GM23338 (cell line): ENCODE measurements around the gene HSPBAP1. TPM values are rescaled to one million over a fixed set of nuclear protein-coding genes. Genes with fewer than 3 reads are reported as not detected.

Experiments
- ATAC-seq: fragments of 200-7000 bp; cut with Tn5 transposase; 3 replicates; pipeline ENCODE4 v1.9.1; 2020
- DNase-seq: peaks from one replicate; pipeline ENCODE4 v3.0.0-alpha.2; 2015; ENCODE audit warnings: low spot score
- H2AFZ ChIP-seq: fragments of 200-600 bp; sonication (generic); 2 replicates; pipeline ENCODE4 v1.8.0; 2016; ENCODE audit warnings: antibody characterized with exemption, mild to moderate bottlenecking, moderate library complexity
- H3F3A ChIP-seq: fragments of 200-600 bp; sonication (generic); replicated peaks from 2 replicates; pipeline ENCODE4 v1.8.0; 2017; ENCODE audit warnings: antibody characterized with exemption, mixed run types, low read depth
- H3K27ac ChIP-seq: fragments of 200-600 bp; sonication (generic); 2 replicates; pipeline ENCODE4 v1.6.1; 2016; ENCODE audit warnings: low read depth
- H3K27me3 ChIP-seq: fragments of 200-600 bp; sonication (generic); 2 replicates; pipeline ENCODE4 v1.8.0; 2016; ENCODE audit warnings: mild to moderate bottlenecking, mixed run types, moderate library complexity; ENCODE audit not compliant: insufficient read depth
- H3K36me3 ChIP-seq: fragments of 200-600 bp; sonication (generic); 2 replicates; pipeline ENCODE4 v1.8.0; 2016; ENCODE audit warnings: mild to moderate bottlenecking; ENCODE audit not compliant: insufficient read depth
- H3K4me1 ChIP-seq: fragments of 200-600 bp; sonication (generic); 2 replicates; pipeline ENCODE4 v1.8.0; 2016; ENCODE audit warnings: mild to moderate bottlenecking, moderate library complexity; ENCODE audit not compliant: insufficient read depth
- H3K4me2 ChIP-seq: fragments of 200-600 bp; sonication (generic); 2 replicates; pipeline ENCODE4 v1.7.1; 2017; ENCODE audit warnings: mixed run types
- H3K4me3 ChIP-seq: fragments of 200-600 bp; sonication (generic); 2 replicates; pipeline ENCODE4 v1.6.1; 2016; ENCODE audit warnings: mixed run types
- H3K79me2 ChIP-seq: fragments of 200-600 bp; sonication (generic); replicated peaks from 2 replicates; pipeline ENCODE4 v1.8.0; 2017; ENCODE audit warnings: mild to moderate bottlenecking; ENCODE audit not compliant: insufficient read depth
- H3K9me2 ChIP-seq: fragments of 200-600 bp; sonication (generic); 2 replicates; pipeline ENCODE4 v1.8.0; 2017; ENCODE audit not compliant: insufficient read depth
- H4K20me1 ChIP-seq: fragments of 200-600 bp; sonication (generic); replicated peaks from 2 replicates; pipeline ENCODE4 v1.8.0; 2017; ENCODE audit warnings: mild to moderate bottlenecking; ENCODE audit not compliant: insufficient read depth
- H3K27ac Mint-ChIP-seq: 2 replicates; pipeline ENCODE4 v1.8.0; 2020; ENCODE audit warnings: inconsistent platforms, mild to moderate bottlenecking, moderate library complexity, mixed read lengths
- H3K27me3 Mint-ChIP-seq: 3 replicates; pipeline ENCODE4 v1.8.0; 2022; ENCODE audit warnings: low read depth, mild to moderate bottlenecking, moderate library complexity, mixed read lengths, inconsistent platforms; ENCODE audit not compliant: insufficient read depth, poor library complexity
- H3K36me3 Mint-ChIP-seq: 3 replicates; pipeline ENCODE4 v1.8.0; 2021; ENCODE audit warnings: low read depth, mild to moderate bottlenecking, inconsistent platforms, moderate library complexity, mixed read lengths
- H3K4me1 Mint-ChIP-seq: 3 replicates; pipeline ENCODE4 v1.8.0; 2020; ENCODE audit warnings: mild to moderate bottlenecking, inconsistent platforms, mixed read lengths
- H3K4me3 Mint-ChIP-seq: 3 replicates; pipeline ENCODE4 v1.8.0; 2021; ENCODE audit warnings: moderate library complexity, mild to moderate bottlenecking, inconsistent platforms, mixed read lengths
- H3K9me3 Mint-ChIP-seq: 3 replicates; pipeline ENCODE4 v1.8.0; 2020; ENCODE audit warnings: moderate library complexity, mild to moderate bottlenecking, inconsistent platforms, mixed read lengths
- CTCF ChIP-seq, 2 experiments: fragments of 200-600 bp in 1 of 2; sonication (generic) in 1 of 2; conservative IDR thresholded peaks; 2 replicates each; pipeline versions ENCODE4 v1.5.1 to v1.6.1; 2016 to 2017; ENCODE audit warnings: antibody characterized with exemption in 2 of 2, low read depth in 2 of 2, mild to moderate bottlenecking in 2 of 2, moderate library complexity in 1 of 2
- EZH2 ChIP-seq: fragments of 200-600 bp; sonication (generic); IDR thresholded peaks from one replicate; pipeline ENCODE4 v1.8.0; 2017; ENCODE audit warnings: antibody characterized with exemption, mild to moderate bottlenecking, low read depth; ENCODE audit not compliant: unreplicated experiment
- JUNB ChIP-seq: IDR thresholded peaks from one replicate; pipeline ENCODE4 v1.6.1; 2016; ENCODE audit warnings: antibody characterized with exemption; ENCODE audit not compliant: unreplicated experiment
- NANOG ChIP-seq: IDR thresholded peaks from 2 replicates; pipeline ENCODE4 v1.6.1; 2016; ENCODE audit warnings: antibody characterized with exemption, borderline replicate concordance
- POLR2AphosphoS5 ChIP-seq: IDR thresholded peaks from 2 replicates; pipeline ENCODE4 v1.6.1; 2016; ENCODE audit warnings: antibody characterized with exemption, low read depth
- STAT1 ChIP-seq: IDR thresholded peaks from one replicate; pipeline ENCODE4 v1.6.1; 2016; ENCODE audit warnings: antibody characterized with exemption; ENCODE audit not compliant: unreplicated experiment
- ZNF114 ChIP-seq: fragments of 250-450 bp; sonication (Bioruptor Pico); IDR thresholded peaks from 2 replicates; pipeline ENCODE4 v1.5.0; 2020; ENCODE audit warnings: mild to moderate bottlenecking, moderate library complexity
- ZNF331 ChIP-seq: fragments of 250-450 bp; sonication (Bioruptor Pico); IDR thresholded peaks from 2 replicates; pipeline ENCODE4 v1.5.0; 2020; ENCODE audit warnings: low read depth, mild to moderate bottlenecking, moderate library complexity
- polyA plus RNA-seq: library from polyadenylated mRNA; unstranded; fragments of >200 nt; fragmentation: Nextera tagmentation; extraction: Ambion mirVana; gene quantifications from 2 replicates; pipeline ENCODE4 v1.2.1, GENCODE V29; 2016
- total RNA-seq: library from RNA; depleted of rRNA; stranded (reverse); fragments of >200 nt; shearing (Covaris generic); gene quantifications from 2 replicates; pipeline ENCODE4 v1.2.3, GENCODE V29; 2014
- TF ChIP-seq, protein P1 (sequence below): fragments of 250-450 bp; sonication (Bioruptor Pico); IDR thresholded peaks from 2 replicates; pipeline ENCODE4 v1.5.0; 2020; ENCODE audit warnings: mild to moderate bottlenecking, moderate library complexity
- TF ChIP-seq, protein P2 (sequence below): IDR thresholded peaks from one replicate; pipeline ENCODE4 v1.6.1; 2018; ENCODE audit warnings: antibody characterized with exemption; ENCODE audit not compliant: unreplicated experiment

The HSPBAP1 gene
- total and polyA plus RNA-seq, 2 experiments from 2014 or later, result 8.0 to 11.7 TPM

DNA sequence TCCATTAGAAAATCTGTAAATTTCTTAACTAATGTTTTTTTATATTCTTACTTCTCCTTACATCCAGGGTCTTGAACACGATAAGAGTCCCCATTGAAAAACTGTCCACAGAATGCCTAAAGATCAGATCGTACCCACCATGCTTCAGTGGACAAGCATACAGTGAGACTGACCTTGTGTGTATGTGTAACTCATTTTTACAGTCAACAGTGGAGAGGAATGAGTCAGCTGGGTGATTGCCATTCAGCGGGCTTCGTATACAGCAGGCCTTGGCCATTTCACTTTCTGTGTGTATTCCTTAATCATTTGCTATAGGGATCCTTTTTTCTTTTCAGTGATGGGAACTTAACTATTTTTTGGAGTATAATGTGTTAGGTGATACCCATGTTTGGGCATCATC lies 102.4 kb downstream of the HSPBAP1 start:
- no peaks in the 10 kb centered on the region for H3K9me2 ChIP-seq
- H3K79me2 ChIP-seq, result no peaks in the 10 kb centered on the region
- ATAC-seq (no peak), DNase-seq (no peak)
- Mint-ChIP-seq H3K27ac (no peak overlapping the region), H3K9me3 (no peaks in the 10 kb centered on the region), H3K27me3 (peaks cover 2% of the 10 kb centered on the region), H3K4me1 (no peaks in the 10 kb centered on the region), H3K4me3 (no peak overlapping the region), H3K36me3 (peaks cover 21% of the 10 kb centered on the region)
- H3K36me3 ChIP-seq, result peaks cover 3% of the 10 kb centered on the region
- no peaks in the 10 kb centered on the region for H3K27me3 ChIP-seq
- no peak overlapping the region for H3K27ac ChIP-seq
- H4K20me1 ChIP-seq, result 0 out of 2 replicates have a peak, but pooled peaks cover 5% of the 10 kb centered on the region
- no peak overlapping the region for H3K4me3 ChIP-seq
- no peak overlapping the region for H2AFZ ChIP-seq
- TF ChIP-seq JUNB, result no peak
- TF ChIP-seq NANOG, result no peak
- no peak for TF ChIP-seq ZNF114 (CRISPR knock-in tag)
- TF ChIP-seq POLR2AphosphoS5, result no peak
- TF ChIP-seq ZNF331 (CRISPR knock-in tag), result no peak
- no peak for TF ChIP-seq CTCF (conservative IDR thresholded peaks at IDR 0.05; ENCODE audit: low read depth in 2 of 2)
- TF ChIP-seq, protein P1, sequence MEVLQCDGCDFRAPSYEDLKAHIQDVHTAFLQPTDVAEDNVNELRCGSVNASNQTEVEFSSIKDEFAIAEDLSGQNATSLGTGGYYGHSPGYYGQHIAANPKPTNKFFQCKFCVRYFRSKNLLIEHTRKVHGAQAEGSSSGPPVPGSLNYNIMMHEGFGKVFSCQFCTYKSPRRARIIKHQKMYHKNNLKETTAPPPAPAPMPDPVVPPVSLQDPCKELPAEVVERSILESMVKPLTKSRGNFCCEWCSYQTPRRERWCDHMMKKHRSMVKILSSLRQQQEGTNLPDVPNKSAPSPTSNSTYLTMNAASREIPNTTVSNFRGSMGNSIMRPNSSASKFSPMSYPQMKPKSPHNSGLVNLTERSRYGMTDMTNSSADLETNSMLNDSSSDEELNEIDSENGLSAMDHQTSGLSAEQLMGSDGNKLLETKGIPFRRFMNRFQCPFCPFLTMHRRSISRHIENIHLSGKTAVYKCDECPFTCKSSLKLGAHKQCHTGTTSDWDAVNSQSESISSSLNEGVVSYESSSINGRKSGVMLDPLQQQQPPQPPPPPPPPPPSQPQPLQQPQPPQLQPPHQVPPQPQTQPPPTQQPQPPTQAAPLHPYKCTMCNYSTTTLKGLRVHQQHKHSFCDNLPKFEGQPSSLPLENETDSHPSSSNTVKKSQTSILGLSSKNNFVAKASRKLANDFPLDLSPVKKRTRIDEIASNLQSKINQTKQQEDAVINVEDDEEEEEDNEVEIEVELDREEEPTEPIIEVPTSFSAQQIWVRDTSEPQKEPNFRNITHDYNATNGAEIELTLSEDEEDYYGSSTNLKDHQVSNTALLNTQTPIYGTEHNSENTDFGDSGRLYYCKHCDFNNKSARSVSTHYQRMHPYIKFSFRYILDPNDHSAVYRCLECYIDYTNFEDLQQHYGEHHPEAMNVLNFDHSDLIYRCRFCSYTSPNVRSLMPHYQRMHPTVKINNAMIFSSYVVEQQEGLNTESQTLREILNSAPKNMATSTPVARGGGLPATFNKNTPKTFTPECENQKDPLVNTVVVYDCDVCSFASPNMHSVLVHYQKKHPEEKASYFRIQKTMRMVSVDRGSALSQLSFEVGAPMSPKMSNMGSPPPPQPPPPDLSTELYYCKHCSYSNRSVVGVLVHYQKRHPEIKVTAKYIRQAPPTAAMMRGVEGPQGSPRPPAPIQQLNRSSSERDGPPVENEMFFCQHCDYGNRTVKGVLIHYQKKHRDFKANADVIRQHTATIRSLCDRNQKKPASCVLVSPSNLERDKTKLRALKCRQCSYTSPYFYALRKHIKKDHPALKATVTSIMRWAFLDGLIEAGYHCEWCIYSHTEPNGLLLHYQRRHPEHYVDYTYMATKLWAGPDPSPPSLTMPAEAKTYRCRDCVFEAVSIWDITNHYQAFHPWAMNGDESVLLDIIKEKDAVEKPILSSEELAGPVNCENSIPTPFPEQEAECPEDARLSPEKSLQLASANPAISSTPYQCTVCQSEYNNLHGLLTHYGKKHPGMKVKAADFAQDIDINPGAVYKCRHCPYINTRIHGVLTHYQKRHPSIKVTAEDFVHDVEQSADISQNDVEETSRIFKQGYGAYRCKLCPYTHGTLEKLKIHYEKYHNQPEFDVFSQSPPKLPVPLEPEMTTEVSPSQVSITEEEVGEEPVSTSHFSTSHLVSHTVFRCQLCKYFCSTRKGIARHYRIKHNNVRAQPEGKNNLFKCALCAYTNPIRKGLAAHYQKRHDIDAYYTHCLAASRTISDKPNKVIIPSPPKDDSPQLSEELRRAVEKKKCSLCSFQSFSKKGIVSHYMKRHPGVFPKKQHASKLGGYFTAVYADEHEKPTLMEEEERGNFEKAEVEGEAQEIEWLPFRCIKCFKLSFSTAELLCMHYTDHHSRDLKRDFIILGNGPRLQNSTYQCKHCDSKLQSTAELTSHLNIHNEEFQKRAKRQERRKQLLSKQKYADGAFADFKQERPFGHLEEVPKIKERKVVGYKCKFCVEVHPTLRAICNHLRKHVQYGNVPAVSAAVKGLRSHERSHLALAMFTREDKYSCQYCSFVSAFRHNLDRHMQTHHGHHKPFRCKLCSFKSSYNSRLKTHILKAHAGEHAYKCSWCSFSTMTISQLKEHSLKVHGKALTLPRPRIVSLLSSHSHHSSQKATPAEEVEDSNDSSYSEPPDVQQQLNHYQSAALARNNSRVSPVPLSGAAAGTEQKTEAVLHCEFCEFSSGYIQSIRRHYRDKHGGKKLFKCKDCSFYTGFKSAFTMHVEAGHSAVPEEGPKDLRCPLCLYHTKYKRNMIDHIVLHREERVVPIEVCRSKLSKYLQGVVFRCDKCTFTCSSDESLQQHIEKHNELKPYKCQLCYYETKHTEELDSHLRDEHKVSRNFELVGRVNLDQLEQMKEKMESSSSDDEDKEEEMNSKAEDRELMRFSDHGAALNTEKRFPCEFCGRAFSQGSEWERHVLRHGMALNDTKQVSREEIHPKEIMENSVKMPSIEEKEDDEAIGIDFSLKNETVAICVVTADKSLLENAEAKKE (CRISPR knock-in tag), result no peak
- TF ChIP-seq EZH2, result no peak
- TF ChIP-seq, protein P2, sequence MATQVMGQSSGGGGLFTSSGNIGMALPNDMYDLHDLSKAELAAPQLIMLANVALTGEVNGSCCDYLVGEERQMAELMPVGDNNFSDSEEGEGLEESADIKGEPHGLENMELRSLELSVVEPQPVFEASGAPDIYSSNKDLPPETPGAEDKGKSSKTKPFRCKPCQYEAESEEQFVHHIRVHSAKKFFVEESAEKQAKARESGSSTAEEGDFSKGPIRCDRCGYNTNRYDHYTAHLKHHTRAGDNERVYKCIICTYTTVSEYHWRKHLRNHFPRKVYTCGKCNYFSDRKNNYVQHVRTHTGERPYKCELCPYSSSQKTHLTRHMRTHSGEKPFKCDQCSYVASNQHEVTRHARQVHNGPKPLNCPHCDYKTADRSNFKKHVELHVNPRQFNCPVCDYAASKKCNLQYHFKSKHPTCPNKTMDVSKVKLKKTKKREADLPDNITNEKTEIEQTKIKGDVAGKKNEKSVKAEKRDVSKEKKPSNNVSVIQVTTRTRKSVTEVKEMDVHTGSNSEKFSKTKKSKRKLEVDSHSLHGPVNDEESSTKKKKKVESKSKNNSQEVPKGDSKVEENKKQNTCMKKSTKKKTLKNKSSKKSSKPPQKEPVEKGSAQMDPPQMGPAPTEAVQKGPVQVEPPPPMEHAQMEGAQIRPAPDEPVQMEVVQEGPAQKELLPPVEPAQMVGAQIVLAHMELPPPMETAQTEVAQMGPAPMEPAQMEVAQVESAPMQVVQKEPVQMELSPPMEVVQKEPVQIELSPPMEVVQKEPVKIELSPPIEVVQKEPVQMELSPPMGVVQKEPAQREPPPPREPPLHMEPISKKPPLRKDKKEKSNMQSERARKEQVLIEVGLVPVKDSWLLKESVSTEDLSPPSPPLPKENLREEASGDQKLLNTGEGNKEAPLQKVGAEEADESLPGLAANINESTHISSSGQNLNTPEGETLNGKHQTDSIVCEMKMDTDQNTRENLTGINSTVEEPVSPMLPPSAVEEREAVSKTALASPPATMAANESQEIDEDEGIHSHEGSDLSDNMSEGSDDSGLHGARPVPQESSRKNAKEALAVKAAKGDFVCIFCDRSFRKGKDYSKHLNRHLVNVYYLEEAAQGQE, result no peak
- no peak for TF ChIP-seq STAT1
- H3F3A ChIP-seq, result no peaks in the 10 kb centered on the region
- no peaks in the 10 kb centered on the region for H3K4me1 ChIP-seq
- no peak overlapping the region for H3K4me2 ChIP-seq
